Measurements from ENCODE around the gene ALDH2. TPM values are rescaled to one million over a fixed set of nuclear protein-coding genes. Genes with fewer than 3 reads are reported as not detected.

Gene ALDH2
- total and polyA plus RNA-seq, 10 of the 15 experiments (the other 5 are each of a cell fraction or from before 2014, with no cell fraction given): 1.4 to 16.4 (median 8.7) TPM

- no peak for TF ChIP-seq CTCF (IDR thresholded peaks at IDR 0.05 in 2 of 3, conservative IDR thresholded peaks at IDR 0.05 in 1 of 3; ENCODE audit: control insufficient read depth in 2 of 3, extremely low read depth in 1 of 3, insufficient read depth in 1 of 3, low read depth in 3 of 3, low read length in 3 of 3)
- TF ChIP-seq YBX1 (IDR thresholded peaks at IDR 0.05): no peak
- no peak for TF ChIP-seq CBX5 (IDR thresholded peaks at IDR 0.05; ENCODE audit: low read depth)
- TF ChIP-seq CHD4 (IDR thresholded peaks at IDR 0.05): no peak
- no peak for TF ChIP-seq FOS (IDR thresholded peaks at IDR 0.05; ENCODE audit: borderline replicate concordance, extremely low read depth, insufficient read length)
- TF ChIP-seq ZBTB40 (IDR thresholded peaks at IDR 0.05; ENCODE audit: borderline replicate concordance): no peak
- no peak for TF ChIP-seq SPI1 (IDR thresholded peaks at IDR 0.05; ENCODE audit: borderline replicate concordance, insufficient read depth, low read depth, low read length)
- no peak for TF ChIP-seq PML (IDR thresholded peaks at IDR 0.05; ENCODE audit: low read length)
- TF ChIP-seq JUNB (IDR thresholded peaks at IDR 0.05): no peak
- no peak for TF ChIP-seq IKZF1 (conservative IDR thresholded peaks at IDR 0.05)
- ChIA-PET POLR2A (no interaction called here), SMC1A (ENCODE audit: uncharacterized antibody, unreplicated experiment) (interaction anchor here (1.1 to 1.3 kb wide), 2 partner anchors 33 to 99 kb away, joined by 3 read pairs; no protein-coding TSS in a partner anchor), CTCF (no interaction called here), RAD21 (ENCODE audit: unreplicated experiment) (no interaction called here)
- ATAC-seq: no peak
- Histone ChIP-seq H3K4me1 (ENCODE audit: control insufficient read depth, insufficient read depth, low read length) (no peaks in the 10 kb centered on the region), H4K20me1 (ENCODE audit: control insufficient read depth, insufficient read depth) (no peaks in the 10 kb centered on the region), H3K4me2 (ENCODE audit: control insufficient read depth, insufficient read depth) (no peak overlapping the region), H3K9ac (ENCODE audit: control insufficient read depth, insufficient read depth, low read length) (no peak overlapping the region), H3K79me2 (ENCODE audit: control insufficient read depth, insufficient read depth, low read length) (peaks cover 60% of the 10 kb centered on the region), H3K9me3 (replicated peaks; ENCODE audit: control insufficient read depth, insufficient read depth, low read length) (peaks cover 1% of the 10 kb centered on the region; the same call in 2 of the 3 replicates), H3K27me3 (replicated peaks in 1 of 2; ENCODE audit: control insufficient read depth in 2 of 2, insufficient read depth in 2 of 2, low read length in 1 of 2) (no peaks in the 10 kb centered on the region), H3K27ac (ENCODE audit: control insufficient read depth, insufficient read depth) (no peak overlapping the region), H2AFZ (ENCODE audit: control insufficient read depth, low read depth, low read length) (no peak overlapping the region), H3K4me3 (no peak overlapping the region), H3K36me3 (ENCODE audit: control insufficient read depth in 2 of 2, insufficient read depth in 2 of 2, low read length in 1 of 2) (peaks cover 0 to 6% of the 10 kb centered on the region in 2 experiments; a peak in 1 of 4 replicates)
- no TSS peak for BruUV-seq (replicated peaks)
- no peak for DNase-seq (ENCODE audit: low read depth, low spot score)
- in situ Hi-C loops (cut with MboI) (no loop called here), intact Hi-C loops (cut with micrococcal nuclease; ENCODE audit: unreplicated experiment) (loop anchor here (10.0 kb wide), 1 partner anchor 539 kb away; the partner anchor contains the start of gene HECTD4)
- 95% methylated on average over 2 of the region's 2 CpGs for WGBS (ENCODE audit: insufficient coverage, insufficient replicate concordance, low lambda C conversion rate, missing lambda C conversion rate)
- FAIRE-seq: no peak
Observed at GRCh38 chr12:111846016-111846415, 79.3 kb downstream of the ALDH2 start.

Measured in GM12878 (cell line).